AG04449 (cell line): ENCODE measurements around the gene IL10RB.
"Not testable (repeated sequence)": the region's sequence is repeated elsewhere in the genome, so short reads cannot be mapped to it uniquely, and the experiment has no call there.

Source experiments
- CTCF ChIA-PET: fragments of 350-600 bp; formaldehyde crosslinking; extraction: SDS; loops from one replicate; lab custom pipeline; 2021; ENCODE audit warnings: antibody characterized with exemption; lab: Yijun Ruan, JAX
- POLR2A ChIA-PET: fragments of 400-600, 350-600 bp; formaldehyde crosslinking; extraction: SDS; loops from one replicate; lab custom pipeline; 2020; ENCODE audit warnings: antibody characterized with exemption, inconsistent platforms; lab: Yijun Ruan, JAX
- DNase-seq: peaks from one replicate; pipeline ENCODE4 v3.0.0-alpha.2; 2010; ENCODE audit warnings: low read depth, low spot score
- H3K4me3 ChIP-seq: 2 replicates; pipeline ENCODE4 v1.5.1; 2011; ENCODE audit warnings: low read depth, mild to moderate bottlenecking, control low read depth, low read length
- CTCF ChIP-seq: IDR thresholded peaks from one replicate; pipeline ENCODE4 v1.5.1; 2011; ENCODE audit warnings: mild to moderate bottlenecking, moderate library complexity, low read length, control low read depth, inconsistent platforms; ENCODE audit not compliant: insufficient read depth; ENCODE audit errors: missing control alignments

Gene IL10RB

DNA sequence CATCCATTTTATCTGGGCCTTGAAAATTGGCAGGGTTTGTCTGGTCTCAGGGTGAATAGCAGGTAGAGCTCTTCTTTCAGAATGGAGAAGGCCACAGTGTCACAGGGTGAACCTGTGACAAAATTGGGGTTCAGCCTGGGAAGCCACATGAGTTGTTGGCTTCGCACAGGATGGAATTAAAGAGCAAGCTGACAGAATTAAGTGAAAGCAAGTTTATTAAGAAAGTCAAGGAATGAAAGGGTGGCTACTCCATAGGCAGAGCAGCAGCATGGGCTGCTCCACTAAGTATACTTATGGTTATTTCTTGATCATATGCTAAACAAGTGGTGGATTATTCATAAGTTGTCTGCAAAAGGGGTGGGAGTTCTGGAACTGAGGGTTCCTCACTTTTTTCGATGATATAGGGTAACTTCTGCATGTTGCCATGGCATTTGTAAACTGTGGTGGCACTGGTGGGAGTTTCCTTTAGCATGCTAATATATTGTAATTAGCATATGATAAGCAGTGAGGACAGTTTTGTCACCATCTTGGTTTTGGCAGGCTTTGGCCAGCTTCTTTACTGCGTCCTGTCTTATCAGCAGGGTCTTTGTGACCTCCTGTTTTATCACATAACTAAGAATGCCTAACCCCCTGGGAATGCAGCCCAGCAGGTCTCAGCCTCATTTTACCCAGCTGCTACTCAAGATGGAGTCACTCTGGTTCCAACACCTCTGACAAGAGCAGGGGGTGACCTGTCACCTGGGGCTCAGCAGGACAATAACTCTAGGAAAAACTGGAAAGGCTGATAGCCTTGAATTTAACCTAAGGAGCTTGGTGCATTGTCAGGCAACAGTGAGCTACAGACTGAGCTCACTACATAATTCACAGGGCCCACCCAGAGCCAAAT, 31.3 kb upstream of the IL10RB start:
- ChIA-PET CTCF (no interaction called here), POLR2A (no interaction called here)
- no peak for DNase-seq
- H3K4me3 ChIP-seq, result no peak overlapping the region
- TF ChIP-seq CTCF, result no peak

DNA sequence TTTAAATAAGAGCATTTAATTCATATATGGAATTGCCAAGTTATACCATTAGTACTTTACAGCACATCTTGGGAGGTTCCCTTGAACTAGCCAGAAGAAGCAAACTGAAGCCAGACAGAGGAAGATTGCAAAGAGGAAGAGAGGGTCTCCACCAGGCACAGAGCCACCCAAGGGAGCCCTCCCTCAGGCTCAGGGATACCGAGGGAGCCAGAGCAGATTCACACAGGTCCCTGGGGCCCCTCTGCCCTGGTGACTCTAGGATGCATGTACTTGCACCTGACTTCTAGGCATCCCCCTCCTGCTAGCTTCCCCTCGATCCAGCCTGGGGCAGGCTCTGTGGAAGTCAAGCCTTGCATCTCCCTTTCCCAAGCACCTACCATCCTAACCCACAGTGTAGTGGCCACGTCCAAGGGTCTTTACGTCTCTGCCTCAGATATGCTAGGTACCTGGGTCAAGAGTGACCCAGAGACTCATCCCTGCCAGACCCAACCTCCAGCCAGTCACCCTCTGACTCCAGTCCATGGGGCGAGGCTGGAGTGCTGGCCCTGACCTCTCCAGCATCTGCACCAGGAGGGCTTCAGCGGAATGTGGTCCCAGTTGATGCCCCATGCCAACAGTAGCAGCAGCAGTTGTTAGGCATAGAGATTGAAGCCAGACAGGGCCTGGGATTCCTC, 30.0 kb upstream of the IL10RB start:
- POLR2A ChIA-PET, result no interaction called here

GRCh38 chr21:33236766-33237165, 29.4 kb upstream of the IL10RB start:
- POLR2A ChIA-PET, result no interaction called here
- no peak for DNase-seq
- CTCF ChIA-PET, result no interaction called here
- no peak for TF ChIP-seq CTCF
- no peak overlapping the region for H3K4me3 ChIP-seq

More for the DNA sequence above, 30.0 kb upstream of the IL10RB start:
- CTCF ChIA-PET, result no interaction called here
- DNase-seq, result no peak
- TF ChIP-seq CTCF, result no peak
- no peak overlapping the region for H3K4me3 ChIP-seq

DNA sequence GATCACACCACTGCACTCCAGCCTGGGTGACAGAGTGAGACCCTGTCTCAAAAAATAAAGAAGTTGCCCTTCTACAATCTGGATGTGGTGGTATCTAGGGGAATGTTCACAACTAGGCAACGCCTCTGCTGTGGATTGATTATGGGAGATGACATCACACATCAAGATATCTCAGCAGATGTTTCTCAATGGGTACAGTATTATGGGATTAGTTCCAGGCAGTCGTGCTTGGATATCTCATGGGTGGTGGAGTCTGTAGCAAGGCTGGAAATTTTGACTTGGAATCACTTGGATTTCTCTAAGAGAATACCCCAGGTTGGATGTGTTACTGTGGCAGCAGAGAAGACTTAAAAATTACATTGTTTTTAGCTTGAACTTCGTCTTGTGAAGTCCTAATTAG, 28.7 kb upstream of the IL10RB start:
- TF ChIP-seq CTCF, result no peak
- DNase-seq, result no peak
- no peak overlapping the region for H3K4me3 ChIP-seq
- ChIA-PET CTCF (no interaction called here), POLR2A (no interaction called here)

- no peak for TF ChIP-seq CTCF
- POLR2A ChIA-PET, result no interaction called here
- CTCF ChIA-PET, result interaction anchor here (1.3 kb wide), 1 partner anchor 124 kb away, joined by 3 read pairs; no protein-coding TSS in a partner anchor
- H3K4me3 ChIP-seq, result no peak overlapping the region
- no peak for DNase-seq
These were observed 28.0 kb upstream of the IL10RB start for GRCh38 chr21:33238146-33238545.

GRCh38 chr21:33238565-33239255, 27.5 kb upstream of the IL10RB start:
- ChIA-PET POLR2A (no interaction called here), CTCF (interaction anchor here (1.3 kb wide), 1 partner anchor 123 kb away, joined by 3 read pairs; no protein-coding TSS in a partner anchor)
- no peak for DNase-seq
- no peak for TF ChIP-seq CTCF
- H3K4me3 ChIP-seq, result no peak overlapping the region

- POLR2A ChIA-PET, CTCF ChIA-PET, H3K4me3 ChIP-seq: not testable (repeated sequence)
These were observed 26.5 kb upstream of the IL10RB start for GRCh38 chr21:33239559-33240127.

More at GRCh38 chr21:33239559-33240127, 26.5 kb upstream of the IL10RB start:
- not testable (repeated sequence) for DNase-seq
